ENCODE data around the gene AXIN1.

The AXIN1 gene

GRCh38 chr16:386641-387156 is 34.2 kb upstream of the AXIN1 start:
- no peak overlapping the region for H3K4me3 ChIP-seq (ENCODE audit: low read length)
- no peaks in the 10 kb centered on the region for H3K9me2 ChIP-seq (replicated peaks; ENCODE audit: insufficient read depth, low read length)
- H3K9me3 ChIP-seq (replicated peaks; ENCODE audit: insufficient read depth, low read length), result no peaks in the 10 kb centered on the region
- peak overlapping the region; percentile 71; the same call in 1 of the 2 replicates for H3K4me2 ChIP-seq (ENCODE audit: low read depth, low read length)
- H2AFZ ChIP-seq (ENCODE audit: low read length), result peak overlapping the region; percentile 27
- peak; percentile 59 for DNase-seq
- H3K79me2 ChIP-seq (ENCODE audit: low read length), result peaks cover 3% of the 10 kb centered on the region; the same call in 1 of the 2 replicates
- H3K27ac ChIP-seq (ENCODE audit: low read length), result peak overlapping the region; percentile 63; the same call in 1 of the 2 replicates
- H3K36me3 ChIP-seq (replicated peaks; ENCODE audit: insufficient read depth, low read length), result no peaks in the 10 kb centered on the region
- TF ChIP-seq EZH2phosphoT487 (IDR thresholded peaks at IDR 0.05; ENCODE audit: low read length) (no peak), CTCF (IDR thresholded peaks at IDR 0.05; ENCODE audit: low read length) (no peak), EZH2 (optimal IDR thresholded peaks at IDR 0.05; ENCODE audit: low read depth, low read length) (no peak)
- H3K9ac ChIP-seq (ENCODE audit: low read length), result peak overlapping the region; percentile 21; the same call in 1 of the 2 replicates
- peaks cover 13% of the 10 kb centered on the region for H3F3A ChIP-seq (ENCODE audit: insufficient read depth, low read length)
- no peaks in the 10 kb centered on the region for H3K27me3 ChIP-seq (replicated peaks; ENCODE audit: insufficient read depth, low read length)
- peaks cover 17% of the 10 kb centered on the region for H3K4me1 ChIP-seq (ENCODE audit: low read length)
- H4K20me1 ChIP-seq (ENCODE audit: insufficient read depth, low read length), result no peaks in the 10 kb centered on the region

GRCh38 chr16:383326-384051 is 31.0 kb upstream of the AXIN1 start:
- peaks cover 13% of the 10 kb centered on the region for H3F3A ChIP-seq (ENCODE audit: insufficient read depth, low read length)
- H3K9me2 ChIP-seq (replicated peaks; ENCODE audit: insufficient read depth, low read length), result no peaks in the 10 kb centered on the region
- H3K36me3 ChIP-seq (replicated peaks; ENCODE audit: insufficient read depth, low read length), result no peaks in the 10 kb centered on the region
- no peak overlapping the region for H3K4me3 ChIP-seq (ENCODE audit: low read length)
- no peak for TF ChIP-seq EZH2phosphoT487 (IDR thresholded peaks at IDR 0.05; ENCODE audit: low read length)
- no peak for TF ChIP-seq CTCF (IDR thresholded peaks at IDR 0.05; ENCODE audit: low read length)
- TF ChIP-seq EZH2 (optimal IDR thresholded peaks at IDR 0.05; ENCODE audit: low read depth, low read length), result no peak
- DNase-seq, result no peak
- peak overlapping the region; percentile 100; the same call in 1 of the 2 replicates for H3K4me2 ChIP-seq (ENCODE audit: low read depth, low read length)
- no peak overlapping the region for H3K27ac ChIP-seq (ENCODE audit: low read length)
- no peaks in the 10 kb centered on the region for H3K9me3 ChIP-seq (replicated peaks; ENCODE audit: insufficient read depth, low read length)
- H3K4me1 ChIP-seq (ENCODE audit: low read length), result peaks cover 16% of the 10 kb centered on the region
- H3K9ac ChIP-seq (ENCODE audit: low read length), result no peak overlapping the region
- H4K20me1 ChIP-seq (ENCODE audit: insufficient read depth, low read length), result no peaks in the 10 kb centered on the region
- no peaks in the 10 kb centered on the region for H3K27me3 ChIP-seq (replicated peaks; ENCODE audit: insufficient read depth, low read length)
- peaks cover 29% of the 10 kb centered on the region for H3K79me2 ChIP-seq (ENCODE audit: low read length)
- H2AFZ ChIP-seq (ENCODE audit: low read length), result no peak overlapping the region

- Histone ChIP-seq H4K20me1 (ENCODE audit: insufficient read depth, low read length) (no peaks in the 10 kb centered on the region), H3K4me1 (ENCODE audit: low read length) (peaks cover 16% of the 10 kb centered on the region), H3K9ac (ENCODE audit: low read length) (peak within 1 kb of the TSS; percentile 77), H3K27ac (ENCODE audit: low read length) (no peak within 1 kb of the TSS), H3F3A (ENCODE audit: insufficient read depth, low read length) (peaks cover 13% of the 10 kb centered on the region), H3K9me3 (replicated peaks; ENCODE audit: insufficient read depth, low read length) (no peaks in the 10 kb centered on the region), H3K27me3 (replicated peaks; ENCODE audit: insufficient read depth, low read length) (no peaks in the 10 kb centered on the region), H2AFZ (ENCODE audit: low read length) (peak within 1 kb of the TSS; percentile 93), H3K79me2 (ENCODE audit: low read length) (peaks cover 29% of the 10 kb centered on the region), H3K4me3 (ENCODE audit: low read length) (peak within 1 kb of the TSS; percentile 90), H3K4me2 (ENCODE audit: low read depth, low read length) (peak within 1 kb of the TSS; percentile 100), H3K9me2 (replicated peaks; ENCODE audit: insufficient read depth, low read length) (no peaks in the 10 kb centered on the region), H3K36me3 (replicated peaks; ENCODE audit: insufficient read depth, low read length) (no peaks in the 10 kb centered on the region)
- peak; percentile 76 for DNase-seq
- TF ChIP-seq CTCF (IDR thresholded peaks at IDR 0.05; ENCODE audit: low read length) (no peak), EZH2phosphoT487 (IDR thresholded peaks at IDR 0.05; ENCODE audit: low read length) (no peak)
Observed at GRCh38 chr16:381789-382717, 29.5 kb upstream of the AXIN1 start, which contains the start of gene PGAP6. TSS of gene PGAP6 (minus strand) at chr16:381978. CDS start at chr16:381821, 157 bp downstream.
